GM18517 (cell line): Measurements from ENCODE around the gene DGKB.

Experiments used
- ATAC-seq: cut with Tn5 transposase; IDR thresholded peaks from one replicate; pipeline ENCODE4 v1.9.1; 2021; ENCODE audit warnings: mild to moderate bottlenecking, moderate library complexity; ENCODE audit not compliant: unreplicated experiment

The DGKB gene

DNA sequence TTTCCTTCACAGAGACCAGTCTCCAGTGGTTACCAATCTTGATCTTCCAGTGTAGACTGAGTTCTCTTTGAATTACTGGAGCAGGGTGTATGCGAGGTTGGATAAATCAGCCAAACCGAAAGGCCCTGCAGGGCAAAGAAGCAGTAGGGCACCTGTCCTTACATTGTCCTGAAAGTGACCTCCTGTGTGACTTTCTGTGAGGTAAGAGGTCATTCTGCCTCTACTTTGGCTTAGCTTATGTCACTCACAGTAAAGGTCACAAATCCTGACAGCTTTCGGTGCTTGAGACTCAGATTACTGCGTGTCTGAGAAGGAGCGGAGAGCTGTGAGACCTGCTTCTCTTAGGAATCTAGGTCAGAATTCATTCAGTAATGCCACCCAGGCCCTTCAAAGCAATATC, 660.4 kb downstream of the DGKB start:
- no peak for ATAC-seq

DNA sequence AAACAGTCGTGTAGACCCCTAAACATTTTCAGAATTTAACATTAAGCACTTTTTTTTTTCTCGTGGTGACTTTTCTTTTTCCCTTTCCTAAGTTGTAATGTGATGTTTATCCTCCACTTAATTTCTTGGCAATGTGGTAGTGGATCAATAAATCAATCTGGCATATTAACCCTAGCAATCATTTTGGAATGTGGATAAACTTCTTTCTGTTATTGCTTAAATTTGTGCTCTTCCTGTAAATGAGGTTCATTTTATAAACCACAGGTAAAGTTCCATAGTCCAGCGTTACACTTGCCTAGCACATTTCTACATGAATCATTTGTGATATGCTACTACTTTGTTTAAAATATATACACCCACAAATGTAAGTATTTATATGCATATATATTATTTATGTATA, 665.7 kb downstream of the DGKB start:
- ATAC-seq, result no peak

DNA sequence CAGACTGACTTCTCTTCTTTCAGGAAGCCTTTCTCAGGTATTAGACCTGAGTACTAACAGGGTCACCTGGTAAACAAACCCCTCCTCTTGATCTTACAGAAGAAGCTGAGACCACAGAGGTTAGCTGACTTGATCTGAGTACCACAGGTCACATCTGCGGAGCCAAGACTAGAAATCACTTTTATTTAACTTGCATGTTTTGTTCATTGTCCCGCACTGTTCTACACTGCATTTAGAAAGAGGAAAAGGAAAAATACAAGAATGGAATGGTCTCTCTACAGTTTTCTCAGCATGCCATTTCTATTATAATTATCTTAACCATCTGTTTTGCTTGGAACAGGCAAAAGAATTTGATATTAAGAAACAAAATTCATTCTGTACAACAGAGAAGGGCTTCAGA, 667.5 kb downstream of the DGKB start:
- no peak for ATAC-seq

DNA sequence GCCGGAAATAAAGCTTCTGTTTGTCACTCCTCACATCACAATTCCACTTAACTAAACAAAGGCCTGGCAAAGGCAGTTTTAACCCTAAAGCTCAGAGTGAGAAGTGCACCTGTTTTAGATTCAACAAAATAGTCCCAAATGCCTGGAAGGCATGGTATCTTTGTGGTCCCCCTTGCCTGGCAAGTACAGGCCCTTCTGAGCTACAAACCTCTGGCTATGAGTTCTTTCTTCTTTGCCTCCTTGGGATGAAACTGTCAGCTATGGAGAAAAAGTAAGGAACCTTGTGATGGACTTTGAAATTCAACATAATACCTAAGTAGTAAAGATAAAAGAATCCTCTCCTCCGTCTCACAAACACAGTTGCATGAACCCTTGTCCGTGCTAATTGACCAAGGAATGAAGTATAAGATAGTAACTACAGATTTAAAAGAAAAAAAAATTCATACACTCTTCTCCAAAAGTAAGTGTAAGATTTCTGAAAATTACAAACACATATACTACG, 668.6 kb downstream of the DGKB start:
- ATAC-seq, result no peak

DNA sequence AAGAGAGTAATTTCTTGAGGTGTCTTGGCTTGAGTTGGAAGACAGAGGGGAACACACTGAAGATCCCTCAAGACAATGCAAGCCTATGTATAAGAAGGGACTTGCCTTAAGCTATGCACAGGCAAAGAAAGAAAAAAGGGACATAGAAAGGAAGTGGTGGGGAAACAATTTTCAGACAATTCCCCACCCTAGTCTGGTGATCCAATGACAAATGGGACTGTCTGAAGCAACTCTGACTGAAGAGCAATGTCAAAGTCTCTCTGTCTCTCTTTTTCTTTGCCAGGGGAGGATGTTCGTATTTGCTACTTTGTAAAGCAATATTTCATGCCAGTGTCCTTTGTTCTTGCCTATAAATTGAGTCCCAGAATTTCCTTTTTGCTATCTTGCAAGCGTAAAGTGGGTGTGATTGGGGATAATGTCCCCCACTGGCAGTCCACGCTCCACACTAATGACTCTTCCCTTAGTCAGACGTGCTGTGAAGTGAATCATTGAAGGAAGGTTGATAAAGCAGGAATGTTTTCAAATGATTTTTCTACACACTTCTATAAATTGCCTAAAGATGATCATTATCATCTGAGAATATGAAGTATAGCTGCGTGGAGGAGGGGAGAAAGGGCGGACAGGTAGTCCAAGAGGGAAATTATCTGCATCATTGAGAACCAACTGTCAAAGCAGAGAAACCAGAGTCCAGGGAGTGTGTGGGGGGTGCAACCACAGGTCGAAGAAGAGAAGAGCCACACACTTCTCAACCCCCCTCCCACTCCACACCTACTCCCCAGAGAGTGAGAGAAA, 669.3 kb downstream of the DGKB start:
- no peak for ATAC-seq

DNA sequence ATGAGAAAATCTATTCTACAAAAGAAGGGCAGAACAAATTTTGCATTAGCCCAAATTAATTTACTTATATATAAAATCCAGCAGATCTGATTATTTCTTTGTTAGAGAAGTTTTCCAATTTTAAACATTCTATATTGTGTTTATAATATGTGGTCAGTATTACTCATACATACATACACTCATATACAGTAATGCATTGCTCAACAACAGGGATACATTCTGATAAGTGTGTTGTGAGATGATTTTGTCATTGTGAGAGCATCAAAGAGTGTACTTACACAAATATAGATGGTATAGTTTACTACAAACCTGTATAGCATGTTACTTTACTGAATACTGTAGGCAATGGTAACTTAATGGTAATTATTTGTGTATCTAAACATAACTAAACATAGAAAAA, 673.5 kb downstream of the DGKB start:
- ATAC-seq, result no peak

DNA sequence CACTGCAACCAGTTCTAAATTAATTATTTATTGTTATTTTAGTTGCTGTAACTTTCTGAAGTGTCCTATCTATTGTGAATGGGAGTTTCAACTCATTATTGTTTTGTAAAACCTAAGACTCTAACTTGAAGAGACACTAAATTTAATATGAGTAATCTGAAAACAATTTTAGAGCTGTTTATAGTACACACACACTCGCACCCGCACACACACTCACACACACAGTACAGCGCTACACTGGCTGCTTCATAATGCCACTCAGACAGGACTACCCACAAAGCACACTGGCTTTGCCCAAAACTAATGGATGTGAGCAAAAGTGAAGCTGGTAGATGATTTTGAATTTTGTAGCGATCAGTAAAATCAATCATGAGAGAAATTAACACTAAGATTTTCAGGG, 674.2 kb downstream of the DGKB start:
- ATAC-seq, result no peak

DNA sequence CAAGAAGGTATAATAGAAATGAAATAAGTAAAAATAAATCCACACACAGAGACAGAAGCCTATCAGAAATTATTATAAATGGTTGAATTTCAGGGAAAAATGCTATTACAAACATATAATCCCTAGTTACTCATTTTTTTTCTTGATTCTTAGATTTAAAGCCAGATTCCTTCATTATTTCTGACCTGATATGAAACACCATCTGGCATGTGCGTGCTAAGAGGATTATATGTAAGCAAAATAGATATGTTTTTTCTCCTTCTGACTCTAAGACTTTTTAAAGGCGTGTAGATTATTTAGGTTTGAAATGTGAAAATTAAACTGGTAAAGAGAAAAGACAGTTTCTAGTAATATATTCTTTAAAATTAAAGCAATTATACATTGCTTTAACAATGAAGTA, 676.4 kb downstream of the DGKB start:
- no peak for ATAC-seq

DNA sequence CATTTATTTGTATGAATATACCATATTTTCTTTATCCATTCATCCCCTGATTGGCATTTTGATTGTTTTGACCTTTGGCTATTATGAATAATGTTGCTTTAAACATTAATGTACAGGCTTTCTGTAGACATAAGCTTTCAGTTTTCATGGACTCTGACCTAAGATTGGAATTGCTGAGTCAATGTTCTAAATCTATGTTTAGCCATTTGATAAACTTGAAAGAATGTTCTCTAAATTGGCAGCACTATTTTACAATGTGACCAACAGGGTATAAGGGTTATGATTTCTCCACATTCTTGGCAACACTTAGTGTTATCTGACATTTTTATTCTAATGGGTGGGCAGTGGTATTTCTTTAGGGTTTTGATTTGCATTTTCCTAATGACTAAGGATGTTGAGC, 683.4 kb downstream of the DGKB start:
- no peak for ATAC-seq

DNA sequence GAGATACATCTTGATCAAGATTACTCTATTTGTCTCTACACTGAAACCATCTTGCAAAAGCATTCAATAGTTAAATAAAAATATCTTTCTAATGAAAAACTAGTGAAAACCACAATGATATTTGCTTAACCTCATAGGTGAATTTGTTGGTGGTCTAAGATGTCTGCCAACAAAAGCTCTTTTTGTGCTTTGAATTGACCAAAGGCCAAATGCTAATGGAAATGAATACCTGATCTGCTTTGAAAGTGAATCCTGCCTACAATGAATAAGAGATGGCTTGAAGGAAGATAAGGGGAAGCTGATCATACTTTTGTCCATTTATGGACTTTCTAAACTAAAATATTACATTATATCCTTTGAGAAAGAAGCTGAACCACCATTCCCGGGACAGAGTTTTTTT, 684.2 kb downstream of the DGKB start:
- ATAC-seq, result no peak

DNA sequence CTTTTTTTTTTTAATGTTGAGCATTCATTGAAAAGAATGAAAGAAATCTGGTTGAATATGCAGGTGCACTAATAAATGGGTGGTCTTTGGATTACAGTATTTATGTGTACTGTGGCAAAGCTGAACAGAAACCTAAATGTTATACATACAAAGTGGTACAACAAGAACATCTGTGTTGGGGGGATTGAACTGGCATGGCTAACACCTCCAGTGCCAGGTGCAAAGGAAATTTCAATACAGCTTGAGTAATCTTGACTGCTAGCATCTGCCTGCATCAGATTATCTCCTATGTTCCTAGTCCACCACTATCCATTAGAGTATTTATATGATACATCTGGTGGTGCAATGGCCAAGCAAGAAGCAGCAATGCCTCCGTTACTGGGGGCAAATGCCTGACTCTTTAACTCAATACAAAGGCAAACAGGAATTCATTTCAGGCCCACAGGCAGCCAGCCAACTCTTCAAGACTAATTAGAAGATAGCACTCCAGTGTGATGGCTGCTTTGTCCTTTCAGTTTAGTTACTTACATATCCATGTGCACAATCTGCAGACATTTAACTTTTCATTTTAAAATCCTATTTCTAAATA, 692.6 kb downstream of the DGKB start:
- ATAC-seq, result no peak

DNA sequence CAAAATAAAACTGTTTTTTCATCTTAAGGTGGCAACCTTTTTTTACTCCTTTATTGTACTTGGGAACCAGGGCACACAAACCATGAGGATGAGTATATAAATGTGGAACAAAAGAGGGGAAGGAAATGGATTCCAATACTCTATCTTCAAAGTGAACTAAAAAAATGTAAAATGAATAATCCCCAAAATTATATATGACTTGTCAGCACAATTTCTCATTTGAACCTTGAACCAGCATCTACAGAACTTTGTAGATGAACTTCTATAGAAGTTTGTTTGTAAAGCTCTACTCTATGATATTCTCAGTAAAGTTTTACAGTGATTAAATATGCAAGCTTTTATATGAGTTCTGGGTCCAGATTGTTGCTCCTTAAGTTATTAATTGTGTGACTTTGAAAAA, 694.8 kb downstream of the DGKB start:
- ATAC-seq, result no peak

DNA sequence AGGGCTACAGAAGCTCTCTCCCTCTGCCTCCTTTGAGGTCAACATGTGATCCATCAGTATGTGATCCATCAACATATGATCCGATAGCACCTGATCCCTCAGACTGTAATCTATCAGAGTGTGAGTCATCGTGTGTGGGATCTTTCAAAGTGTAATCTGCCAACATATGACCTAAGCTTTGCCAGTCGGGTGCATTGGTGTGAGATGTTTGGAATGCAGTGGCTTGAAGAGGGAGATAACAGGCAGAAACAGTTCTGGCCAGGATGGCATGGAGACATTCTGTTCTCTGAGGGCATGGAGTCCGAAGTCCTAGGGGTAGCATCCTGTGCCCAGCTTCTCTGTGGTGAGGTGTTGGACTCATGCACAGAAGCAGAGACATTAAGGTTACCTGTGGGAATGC, 695.4 kb downstream of the DGKB start:
- ATAC-seq, result no peak

DNA sequence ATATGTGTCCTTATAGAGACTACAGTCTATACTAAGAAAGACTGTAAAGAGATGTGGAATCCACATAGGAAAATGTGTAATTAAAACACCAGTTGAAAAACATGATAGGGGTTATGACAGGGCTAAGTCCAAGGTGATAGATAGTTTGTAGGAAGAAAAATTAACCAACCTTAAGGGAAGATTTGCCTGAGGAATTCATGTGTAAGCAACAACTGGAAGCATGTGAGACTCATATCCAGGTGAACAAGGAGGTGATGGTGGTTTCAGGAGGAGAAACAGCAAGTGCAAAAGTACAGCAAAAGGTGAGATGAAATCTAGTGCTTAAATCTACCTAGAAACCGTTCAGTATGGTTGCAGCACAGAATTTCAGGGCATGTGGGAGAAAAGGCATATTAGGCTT, 696.4 kb downstream of the DGKB start:
- ATAC-seq, result no peak

DNA sequence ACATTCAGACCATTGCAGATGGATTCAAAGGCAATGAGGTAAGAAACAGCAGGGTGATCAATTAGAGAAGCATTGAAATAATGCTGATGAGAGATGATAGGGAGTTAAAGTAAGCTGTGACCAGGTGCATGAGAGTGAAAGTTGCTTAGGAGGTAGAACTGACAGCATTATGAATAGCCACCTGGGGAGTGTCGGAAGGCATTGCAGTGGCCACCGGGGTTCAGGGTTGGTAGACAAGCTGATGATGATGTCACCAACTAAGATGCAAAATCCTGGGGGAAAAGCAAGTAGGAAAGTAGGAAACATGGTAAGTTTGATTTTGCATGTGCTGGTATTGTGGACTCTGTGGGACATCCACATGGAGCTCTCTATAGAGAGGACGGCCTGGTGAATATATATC, 701.2 kb downstream of the DGKB start:
- ATAC-seq, result no peak

DNA sequence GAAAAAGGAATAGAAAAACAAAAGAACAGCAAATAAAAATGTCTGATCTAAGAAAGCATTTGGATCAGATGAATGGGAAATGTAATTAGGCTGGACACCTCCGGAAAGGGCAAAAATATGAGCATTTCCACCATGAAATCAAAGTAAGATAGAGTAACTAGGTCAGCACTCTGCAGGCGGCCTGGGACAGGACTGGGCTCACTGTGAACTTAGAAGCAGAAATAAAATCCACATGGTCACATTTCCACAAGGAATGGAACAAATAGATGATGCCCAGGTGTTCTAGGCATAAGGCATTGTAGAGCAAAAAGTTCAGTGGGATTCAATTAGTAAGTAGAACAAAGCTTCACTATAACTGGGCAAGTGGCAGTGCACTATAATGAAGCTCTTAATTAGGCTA, 703.2 kb downstream of the DGKB start:
- ATAC-seq, result no peak

DNA sequence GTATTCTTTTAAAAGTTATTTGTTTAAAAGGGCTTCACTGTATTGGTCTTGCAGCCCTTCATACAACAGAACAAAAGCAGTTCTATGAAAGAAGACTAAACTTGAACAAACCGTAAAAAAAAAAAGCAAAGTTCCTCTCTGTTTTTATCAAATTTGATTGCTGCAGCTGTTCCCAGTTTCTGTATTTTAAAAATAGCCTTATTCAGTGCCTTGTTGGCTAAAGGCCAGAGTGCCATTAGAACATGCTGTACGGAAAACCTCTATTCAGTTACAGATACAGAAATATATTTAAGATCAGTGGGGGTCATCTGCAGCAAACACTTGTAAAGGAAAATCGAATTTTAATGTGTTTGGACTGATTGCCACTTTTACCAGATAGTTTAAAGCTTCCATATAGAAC, 705.3 kb downstream of the DGKB start:
- ATAC-seq, result no peak

DNA sequence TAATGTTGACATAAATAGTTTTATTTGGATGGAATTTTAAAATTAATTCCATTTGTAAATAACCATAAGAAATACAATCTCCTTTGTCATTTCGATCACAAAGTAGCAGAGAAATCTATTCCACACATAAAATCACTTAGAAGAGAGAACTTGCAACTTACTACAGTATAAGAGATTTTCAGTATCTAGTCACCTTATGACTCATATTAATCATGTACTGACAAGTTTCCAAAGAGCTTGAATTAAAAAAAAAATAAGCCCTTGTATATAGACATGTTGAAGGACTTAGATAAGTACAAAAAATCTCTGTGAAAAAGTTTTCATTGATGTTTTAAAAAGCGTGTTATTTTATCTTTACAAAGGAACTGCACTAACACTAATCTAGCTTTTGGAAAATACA, 706.0 kb downstream of the DGKB start:
- no peak for ATAC-seq

DNA sequence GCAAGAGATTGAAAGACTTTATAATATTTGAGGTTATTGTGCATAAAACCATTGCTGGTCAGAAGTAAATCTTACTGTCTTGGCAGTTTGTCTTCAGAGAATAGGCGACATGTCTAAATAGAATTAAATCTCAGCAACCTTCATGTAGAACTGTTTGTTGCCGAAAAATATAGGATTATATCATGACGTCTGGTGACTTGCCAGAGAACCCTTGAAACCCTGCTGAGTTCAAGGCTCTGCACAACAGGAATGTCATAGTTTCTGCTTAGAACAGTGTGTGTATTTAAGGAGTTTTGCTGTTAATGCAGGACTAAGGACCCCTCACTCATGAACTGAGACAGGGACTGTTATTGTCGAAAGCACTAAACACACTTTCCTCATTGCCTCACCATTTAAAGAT, 706.7 kb downstream of the DGKB start:
- ATAC-seq, result no peak

DNA sequence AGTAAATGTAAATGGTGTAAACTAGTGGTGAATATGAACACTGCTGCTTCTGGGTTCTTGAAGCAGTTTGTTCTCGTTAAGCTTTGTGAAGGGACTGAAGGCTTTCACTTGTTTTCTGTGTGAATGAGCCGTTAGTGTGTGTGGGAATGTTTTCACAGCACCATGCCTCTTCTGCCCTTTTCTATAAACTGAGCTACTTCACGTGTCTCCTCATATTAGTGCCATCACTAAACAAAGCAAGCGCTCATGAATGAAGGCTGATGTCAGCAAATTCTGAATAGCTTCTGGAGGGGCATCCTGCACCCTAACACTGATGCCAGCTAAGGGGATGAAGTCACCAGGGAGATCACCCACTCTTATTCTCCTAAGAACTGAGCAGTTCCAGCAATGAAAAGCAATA, 707.5 kb downstream of the DGKB start:
- no peak for ATAC-seq

DNA sequence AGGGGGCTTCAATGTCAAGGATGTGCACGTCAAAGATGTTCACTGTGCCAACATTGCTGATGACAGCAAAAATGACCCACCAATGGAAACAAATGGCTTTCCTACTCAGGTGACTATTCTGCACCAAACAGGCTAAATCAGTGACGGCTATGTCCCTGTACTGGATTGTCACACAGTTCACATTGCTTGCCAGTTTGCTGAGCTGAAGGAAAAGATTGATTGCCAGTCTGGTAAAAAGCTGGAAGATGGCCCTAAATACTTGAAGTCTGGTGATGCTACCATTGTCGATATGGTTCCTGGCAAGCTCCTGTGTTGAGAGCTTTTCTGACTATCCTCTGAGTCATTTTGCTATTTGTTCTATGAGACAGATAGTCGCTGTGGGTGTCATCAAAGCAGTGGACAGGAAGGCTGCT, 710.9 kb downstream of the DGKB start:
- no peak for ATAC-seq

DNA sequence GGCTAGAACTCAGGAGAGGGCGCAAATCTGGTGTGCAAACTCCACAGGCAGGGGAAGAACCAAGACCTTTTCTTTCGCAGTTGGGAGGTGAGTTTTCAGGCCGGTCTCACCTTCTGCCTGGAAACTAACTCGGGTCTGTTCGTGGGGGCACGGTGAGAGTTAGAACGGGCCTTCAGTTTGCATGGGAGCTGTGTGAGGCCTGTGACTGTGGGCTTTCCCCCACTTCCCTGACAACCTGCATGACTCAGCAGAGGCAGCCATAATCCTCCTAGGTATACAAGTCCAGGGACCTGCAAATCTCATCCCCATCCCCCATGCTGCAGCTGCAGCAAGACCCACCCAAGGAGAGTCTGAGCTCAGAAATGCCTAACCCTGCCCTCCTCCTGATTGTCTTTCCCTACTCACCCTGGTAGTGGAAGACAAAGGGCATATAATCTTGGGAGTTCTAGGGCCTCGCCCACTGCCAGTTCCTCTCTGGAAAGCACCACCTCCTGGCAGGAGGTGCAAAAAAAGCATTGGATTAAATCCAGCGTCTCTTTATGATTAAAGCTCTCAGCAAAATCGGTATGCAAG, 718.2 kb downstream of the DGKB start:
- no peak for ATAC-seq
